HG03442 (cell line): Measurements from ENCODE around the gene BCL7A.
A peak's percentile ranks its signal among the peaks of the same experiment; 100 is the strongest.

ENCODE experiments used
- ATAC-seq: cut with Tn5 transposase; IDR thresholded peaks from one replicate; pipeline ENCODE4 v1.9.1; 2021; ENCODE audit warnings: mild to moderate bottlenecking, moderate library complexity; ENCODE audit not compliant: unreplicated experiment

BCL7A gene

DNA sequence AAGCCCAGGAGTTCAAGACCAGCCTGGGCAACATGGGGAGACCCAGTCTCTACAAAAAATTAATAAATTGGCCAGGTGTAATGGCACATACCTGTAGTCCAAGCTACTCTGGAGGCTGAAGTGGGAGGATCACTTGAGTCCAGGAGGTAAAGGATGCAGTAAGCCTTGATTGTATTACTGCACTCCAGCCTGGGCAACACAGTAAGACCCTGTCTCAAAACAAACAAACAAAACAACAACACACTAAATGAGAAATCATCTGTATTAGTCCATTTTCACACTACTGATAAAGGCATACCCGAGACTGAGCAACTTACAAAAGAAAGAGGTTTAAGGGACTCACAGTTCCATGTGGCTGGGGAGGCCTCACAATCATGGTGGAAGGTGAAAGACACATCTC is 52.1 kb downstream of the BCL7A start:
- no peak for ATAC-seq

DNA sequence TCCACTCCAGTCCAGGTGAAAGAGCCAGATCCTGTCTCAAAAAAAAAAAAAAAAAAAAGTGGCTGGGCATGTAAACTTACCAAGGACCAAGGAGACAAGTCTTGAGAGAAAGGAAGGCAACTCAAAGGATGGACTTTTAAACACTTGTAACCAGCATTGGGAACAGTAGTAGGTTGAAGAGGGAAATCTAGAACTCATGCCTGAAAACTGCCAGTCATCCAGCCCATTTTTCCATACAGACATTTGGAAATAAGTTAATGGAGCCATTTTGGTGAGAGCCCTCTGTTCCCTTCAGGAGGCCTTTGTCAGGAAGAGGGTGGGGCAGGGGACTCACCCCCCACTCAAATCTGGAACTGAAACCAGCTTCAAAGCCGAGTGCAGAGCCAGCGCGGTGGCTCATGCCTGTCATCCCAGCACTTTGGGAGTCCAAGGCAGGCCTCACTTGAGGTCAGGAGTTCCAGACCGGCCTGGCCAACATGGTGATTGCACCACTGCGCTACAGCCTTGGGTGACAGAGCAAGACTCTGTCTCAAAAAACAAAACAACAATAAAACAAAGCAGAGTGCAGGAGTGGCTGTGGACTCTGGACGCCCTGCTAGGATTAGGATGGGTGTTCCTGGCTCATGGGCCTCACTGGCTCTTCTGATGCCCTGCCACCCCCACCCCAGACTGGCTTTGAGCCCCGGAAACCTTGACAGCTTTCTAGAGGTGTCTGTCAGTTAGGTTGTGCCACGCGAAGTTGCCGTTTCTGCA is 55.2 kb downstream of the BCL7A start:
- ATAC-seq = no peak

DNA sequence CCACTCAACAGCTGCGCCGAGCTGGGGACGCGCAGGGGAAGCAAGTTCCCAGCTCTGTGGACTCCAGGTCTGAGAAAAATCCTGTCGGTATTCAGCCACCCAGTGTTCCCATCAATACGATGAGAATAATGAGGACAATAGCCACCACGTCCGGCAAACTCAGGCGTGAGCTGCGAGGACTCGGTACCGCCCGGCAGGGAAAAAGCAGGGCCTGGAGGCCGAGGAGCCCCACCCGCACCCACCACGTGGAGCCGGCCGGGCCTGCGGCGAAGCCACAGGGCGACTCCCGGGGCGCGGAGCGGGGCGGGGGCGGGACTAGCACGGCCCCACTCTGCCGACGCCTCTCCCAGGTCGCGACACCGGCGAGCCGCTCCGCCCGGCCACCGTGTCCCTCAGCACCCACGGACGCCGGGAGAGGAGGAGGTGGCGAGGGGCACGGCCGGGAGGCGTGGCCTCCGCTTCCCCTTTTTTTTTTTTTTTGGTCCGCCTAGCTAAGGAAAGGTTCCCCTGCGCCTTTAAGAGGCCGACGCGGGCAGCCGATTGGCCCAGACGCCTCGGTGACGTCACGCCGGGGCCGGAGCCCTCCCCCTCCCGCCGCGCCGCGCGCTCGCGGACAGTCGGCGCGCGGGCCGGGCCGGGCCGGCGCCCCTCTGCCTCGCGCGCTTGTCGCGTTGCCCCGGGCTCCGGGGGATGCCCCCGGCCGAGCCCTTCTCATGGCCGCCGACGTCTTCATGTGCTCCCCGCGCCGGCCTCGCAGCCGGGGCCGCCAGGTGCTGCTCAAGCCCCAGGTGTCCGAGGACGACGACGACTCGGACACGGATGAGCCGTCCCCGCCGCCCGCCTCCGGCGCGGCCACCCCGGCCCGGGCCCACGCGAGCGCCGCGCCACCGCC is 56.7 kb downstream of the BCL7A start, which contains the start of gene MLXIP:
TSS of gene MLXIP (plus strand) at position 616 of the 892 bp plus-strand sequence. CDS start at position 714, 98 bp downstream.
- peak; percentile 81 for ATAC-seq

DNA sequence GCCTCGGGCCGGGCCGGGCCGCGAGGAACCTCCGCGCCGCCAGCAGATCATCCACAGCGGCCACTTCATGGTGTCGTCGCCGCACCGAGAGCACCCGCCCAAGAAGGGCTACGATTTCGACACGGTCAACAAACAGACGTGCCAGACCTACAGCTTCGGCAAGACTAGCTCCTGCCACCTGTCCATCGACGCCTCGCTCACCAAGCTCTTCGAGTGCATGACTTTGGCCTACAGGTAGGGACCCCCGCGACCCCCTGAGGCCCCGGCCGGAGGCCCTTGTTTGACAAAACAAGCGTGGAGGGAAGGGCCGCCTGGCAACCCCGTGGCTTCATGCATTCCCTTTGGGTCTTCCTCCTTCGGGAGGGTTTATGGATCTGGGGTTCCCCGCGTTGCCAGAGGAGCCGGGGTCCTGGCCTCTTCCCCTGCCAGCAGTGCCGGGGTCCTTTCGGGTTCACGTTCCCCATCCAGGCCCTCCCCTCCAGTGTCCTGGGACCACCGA is 57.4 kb downstream of the BCL7A start:
- peak; percentile 2 for ATAC-seq

DNA sequence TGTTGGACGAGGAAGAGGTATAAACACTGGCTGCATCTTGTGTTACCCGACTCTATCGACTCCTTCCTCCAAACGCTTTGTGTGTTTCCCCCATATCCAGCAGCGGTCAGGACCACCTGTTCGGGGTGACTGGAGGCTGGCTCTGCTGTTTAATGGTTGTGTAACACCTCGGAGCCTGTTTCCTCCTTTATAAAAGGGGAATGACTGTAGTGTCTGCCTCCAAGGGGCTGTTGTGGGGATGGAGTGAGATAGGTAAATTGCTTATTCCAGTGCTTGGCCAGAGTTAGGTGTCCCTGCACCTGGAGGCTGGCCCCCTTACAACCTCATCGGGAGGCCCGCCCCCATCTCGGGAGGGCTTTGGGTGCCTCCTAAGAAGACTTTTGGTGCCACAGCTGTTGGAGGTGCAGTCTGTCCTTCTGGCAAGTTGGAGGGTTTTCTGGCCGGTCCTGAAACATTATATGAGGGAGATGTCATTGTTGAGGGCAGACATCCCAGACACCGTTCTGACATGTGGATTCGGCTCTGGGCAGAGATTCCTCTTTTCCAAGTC is 57.9 kb downstream of the BCL7A start:
- ATAC-seq = no peak

DNA sequence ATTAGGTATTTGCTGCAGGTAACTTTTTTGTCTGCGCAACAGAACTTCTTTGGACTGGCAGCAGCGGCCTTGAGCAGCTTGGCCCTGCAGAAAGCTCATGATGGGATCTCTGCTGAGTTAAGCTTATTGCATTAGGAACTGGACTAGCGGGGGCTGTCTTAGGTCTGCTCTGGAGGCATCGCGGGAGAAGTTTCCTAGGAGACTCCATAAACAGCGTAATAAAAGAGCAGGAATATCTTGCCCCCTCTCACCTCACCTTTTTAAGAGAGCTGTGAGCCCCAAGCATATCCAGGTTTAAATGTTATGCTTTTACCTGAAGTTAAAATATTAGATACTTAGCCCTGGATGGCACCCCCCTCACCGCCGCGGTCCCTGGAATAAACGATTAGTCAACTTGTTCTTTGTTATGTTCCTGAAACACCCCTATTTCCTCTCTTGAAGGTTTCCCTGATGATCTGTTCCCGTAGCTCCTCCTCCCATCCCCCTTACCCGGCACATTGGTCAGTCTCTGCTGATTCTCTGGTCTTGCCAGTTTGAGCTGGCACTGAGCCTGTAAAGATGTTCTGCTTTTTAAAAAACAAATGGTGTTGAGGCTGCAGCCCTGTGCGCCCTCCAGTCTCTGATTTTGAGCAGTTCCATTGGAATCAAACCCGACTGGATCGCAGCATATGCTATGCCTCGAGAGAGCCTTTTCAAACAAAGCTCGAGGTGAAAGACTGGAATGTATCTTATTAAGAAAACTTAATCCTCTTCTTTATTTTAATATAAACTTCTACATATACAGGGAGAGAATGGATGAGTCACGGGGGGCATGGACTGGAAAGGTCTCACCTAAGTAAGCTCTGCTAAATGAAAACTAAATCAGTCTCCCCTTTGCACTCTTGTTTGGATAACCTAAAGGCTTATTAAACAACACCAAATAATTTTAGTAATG is 58.7 kb downstream of the BCL7A start:
- ATAC-seq = no peak

DNA sequence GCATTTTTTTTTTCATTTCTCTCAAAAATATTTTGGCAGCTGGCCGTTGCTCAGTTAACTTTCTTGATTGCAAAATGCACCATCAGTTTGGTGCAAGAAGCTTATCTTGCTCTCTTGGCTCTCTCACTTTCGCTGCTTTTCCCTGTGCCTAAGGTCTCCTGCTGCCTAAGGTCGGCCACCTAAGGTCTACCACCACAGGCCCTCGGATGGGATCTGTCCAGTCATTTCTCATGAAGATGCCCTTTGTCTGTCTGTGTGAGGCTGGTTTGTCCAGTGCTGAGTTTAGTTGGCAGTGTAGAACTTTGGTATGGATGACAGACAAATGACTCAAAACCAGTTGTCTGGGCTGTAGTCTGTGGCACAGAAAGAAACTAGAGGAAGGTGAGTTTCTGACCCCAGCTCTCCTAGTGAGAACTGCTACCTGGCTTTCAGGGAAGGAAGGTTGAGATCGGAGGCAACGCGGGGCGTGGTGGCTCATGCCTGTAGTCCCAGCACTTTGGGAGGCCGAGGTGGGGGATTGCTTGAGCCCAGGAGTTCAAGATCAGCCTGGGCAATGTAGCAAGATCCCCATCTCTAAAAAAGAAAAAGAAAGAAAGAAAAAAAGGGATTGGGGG is 59.5 kb downstream of the BCL7A start:
- no peak for ATAC-seq

DNA sequence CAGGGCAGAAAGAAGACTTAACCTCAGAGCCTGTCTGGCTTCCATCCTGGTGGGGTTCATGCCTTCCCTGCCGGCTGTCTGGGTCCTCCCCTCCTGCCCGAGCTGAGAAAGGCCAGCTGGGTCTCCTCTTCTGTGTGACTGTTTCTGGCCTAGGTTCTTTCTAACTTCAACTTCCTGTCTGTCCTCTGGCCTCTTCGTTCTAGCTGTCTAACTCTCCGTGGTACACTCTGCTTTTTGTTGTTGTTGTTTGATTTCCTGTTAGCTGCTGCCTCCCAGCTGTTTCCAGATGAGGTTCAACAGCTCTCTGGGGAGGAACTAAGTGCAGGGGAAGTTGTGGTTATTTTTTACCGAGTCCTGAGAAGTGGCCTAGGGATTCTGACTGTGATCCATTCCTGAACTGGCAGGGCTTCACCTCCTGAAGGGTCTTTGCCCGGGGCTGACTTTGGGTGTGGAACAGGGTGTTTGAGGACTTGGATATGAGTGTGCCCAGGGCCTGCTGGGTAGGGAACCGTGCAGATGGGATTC is 60.1 kb downstream of the BCL7A start:
- no peak for ATAC-seq

DNA sequence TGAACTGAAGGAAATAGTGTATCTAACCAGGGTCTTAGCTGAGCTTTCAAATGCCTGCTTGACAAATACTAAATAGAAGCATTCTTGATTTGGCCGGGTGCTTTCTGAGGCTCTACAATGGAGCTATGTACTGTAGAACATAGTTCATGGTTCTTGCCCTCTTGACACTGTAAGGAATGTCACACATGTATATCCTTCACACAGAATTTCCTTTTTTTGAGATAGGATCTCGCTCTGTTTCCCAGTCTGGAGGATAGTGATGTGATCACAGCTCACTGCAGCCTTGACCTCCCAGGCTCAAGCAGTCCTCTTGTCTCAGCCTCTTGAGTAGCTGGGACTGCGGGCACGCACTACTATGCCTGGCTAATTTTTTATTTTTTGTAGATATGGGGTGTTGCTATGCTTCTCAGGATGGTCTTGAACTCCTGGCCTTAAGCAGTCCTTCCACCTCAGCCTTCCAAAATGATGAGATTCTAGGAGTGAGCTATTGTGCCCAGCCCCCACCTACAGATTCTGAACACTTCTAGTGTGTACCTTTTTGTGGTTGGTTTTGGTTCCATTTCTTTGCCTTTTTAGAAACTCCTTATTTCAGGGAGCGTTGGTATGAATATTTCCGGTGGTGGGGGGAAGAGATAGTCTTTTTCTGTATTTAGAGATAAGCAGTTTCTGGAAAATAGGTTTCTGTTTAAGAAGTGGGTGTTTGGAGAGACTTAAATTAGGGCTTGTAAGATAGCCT is 61.1 kb downstream of the BCL7A start:
- ATAC-seq = no peak

DNA sequence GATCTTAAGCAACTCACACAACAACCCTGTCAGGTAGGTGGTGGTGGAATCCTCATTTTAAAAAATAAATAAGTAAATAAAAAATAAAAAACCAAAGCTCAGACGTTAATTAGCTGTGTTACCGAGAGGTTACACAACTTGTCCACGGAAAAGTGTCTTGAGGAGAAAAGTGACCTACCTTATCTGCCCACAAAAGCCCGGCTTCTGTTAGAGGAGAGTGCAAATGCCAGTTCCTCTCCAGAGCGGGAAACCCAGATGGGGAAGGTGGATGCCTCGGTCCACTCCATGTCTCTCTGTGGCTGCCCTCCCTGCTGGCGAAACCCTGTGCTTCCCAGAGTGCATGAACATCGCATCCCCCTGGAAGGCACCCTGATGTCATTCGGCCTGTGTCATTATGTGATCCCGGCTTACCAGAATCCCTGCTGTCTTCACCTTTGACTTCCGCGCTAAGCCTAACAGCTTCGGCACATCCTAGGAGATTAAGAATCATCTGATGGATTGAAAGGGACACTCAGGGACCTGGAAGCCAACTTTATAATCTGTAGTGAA is 63.2 kb downstream of the BCL7A start:
- no peak for ATAC-seq

DNA sequence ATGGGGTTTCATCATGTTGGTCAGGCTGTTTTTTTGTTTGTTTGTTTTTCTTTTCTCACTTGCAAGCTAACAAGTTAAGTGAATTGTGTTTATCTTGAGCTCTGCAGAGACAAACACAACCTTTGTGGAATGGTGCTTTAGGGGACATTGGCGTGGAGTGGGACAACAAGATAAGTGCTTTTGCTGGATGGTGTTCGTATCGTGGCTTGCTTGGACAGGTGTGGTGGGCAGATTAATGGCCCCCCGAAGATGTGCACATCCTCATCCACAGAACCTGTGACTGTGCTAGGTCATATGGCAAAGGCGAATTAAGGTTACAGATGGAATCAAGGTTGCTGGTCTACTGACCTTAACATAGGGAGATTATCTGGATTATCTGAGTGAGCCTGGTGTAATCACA is 63.9 kb downstream of the BCL7A start:
- ATAC-seq = no peak

DNA sequence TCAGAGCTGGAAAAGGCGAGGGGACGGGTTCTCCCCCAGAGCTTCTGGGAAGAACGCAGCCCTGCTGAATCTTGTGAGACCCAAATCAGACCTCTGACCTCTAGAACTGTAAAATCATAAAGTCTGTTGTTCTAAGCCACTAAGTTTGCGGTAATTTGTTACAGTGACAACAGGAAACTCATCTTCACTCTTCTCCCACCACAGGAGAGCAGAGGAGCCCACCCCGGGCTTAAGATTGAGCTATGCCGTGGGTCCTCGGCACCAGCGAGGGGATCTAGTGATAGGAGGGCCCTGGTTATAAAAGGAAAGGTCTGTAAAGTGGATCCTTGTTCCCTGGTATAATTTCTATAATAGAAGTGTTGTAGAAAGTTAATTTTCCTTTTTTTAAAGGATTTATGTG is 64.4 kb downstream of the BCL7A start:
- no peak for ATAC-seq

DNA sequence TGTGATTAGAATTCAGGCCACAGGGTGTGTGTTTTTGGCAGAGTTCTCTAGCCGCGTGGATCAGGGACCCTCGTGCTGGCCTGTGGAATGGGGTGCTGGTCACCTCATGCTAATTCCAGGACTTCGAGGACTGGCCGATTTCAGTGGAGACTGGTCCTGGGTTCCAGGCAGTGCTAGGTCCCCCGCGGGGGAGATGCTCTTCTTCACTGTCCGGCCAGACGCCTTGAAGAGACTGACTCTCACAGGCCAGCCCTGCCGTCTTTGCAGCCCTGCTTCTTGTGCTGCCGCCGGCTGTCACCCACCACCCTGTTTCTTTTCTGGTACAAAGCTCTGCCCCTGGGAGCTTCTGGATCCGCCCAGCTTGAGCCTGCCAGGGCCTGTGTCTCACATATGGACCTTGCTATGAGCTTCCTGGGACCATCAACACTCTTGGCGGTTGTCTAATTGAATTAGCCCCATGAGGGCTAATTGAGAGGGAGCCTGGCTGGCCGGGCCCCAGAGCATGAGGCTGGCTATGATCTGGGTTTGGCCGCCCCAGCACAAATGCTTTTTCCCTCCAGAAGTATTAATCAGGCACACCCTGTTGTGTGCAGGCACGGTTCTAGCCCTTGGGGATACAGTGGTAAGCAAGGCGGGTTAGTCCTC is 65.1 kb downstream of the BCL7A start:
- ATAC-seq = no peak

DNA sequence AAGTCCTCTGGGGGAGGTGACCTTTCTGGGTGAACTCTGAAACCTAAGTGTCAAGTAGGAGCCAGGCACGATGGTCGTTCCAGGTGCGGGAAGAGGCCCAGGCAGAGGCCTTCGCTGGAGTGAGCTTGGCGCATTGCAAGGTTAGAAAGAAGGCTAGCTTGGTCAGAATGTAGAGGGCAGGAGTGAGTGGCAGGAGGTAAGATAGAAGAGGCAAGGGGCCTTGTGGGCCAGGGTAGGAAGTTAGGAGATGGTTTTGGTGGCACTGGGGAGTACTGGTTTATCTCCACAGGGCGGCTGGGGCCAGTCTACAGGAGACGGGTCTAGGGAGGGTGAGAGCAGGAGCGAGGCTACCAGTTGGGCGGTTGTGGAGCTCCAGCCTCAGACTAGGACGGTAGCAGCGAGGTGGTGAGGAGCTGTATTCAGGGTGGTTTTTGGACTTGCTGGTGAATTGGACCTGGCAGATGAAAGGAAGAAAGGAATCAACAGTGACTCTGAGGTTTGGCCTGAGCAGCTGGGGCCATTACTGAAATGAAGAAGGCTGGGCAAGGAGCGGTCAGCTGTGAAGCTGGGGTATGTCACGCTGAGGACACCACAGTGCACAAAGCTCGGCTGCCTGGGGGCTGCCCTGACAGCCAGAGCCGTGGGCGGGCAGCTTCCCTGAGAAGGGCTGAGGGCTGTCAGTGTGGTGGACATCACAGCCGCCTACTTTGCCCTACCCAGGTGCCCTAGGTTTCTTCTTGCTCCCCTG is 65.9 kb downstream of the BCL7A start:
- no peak for ATAC-seq

DNA sequence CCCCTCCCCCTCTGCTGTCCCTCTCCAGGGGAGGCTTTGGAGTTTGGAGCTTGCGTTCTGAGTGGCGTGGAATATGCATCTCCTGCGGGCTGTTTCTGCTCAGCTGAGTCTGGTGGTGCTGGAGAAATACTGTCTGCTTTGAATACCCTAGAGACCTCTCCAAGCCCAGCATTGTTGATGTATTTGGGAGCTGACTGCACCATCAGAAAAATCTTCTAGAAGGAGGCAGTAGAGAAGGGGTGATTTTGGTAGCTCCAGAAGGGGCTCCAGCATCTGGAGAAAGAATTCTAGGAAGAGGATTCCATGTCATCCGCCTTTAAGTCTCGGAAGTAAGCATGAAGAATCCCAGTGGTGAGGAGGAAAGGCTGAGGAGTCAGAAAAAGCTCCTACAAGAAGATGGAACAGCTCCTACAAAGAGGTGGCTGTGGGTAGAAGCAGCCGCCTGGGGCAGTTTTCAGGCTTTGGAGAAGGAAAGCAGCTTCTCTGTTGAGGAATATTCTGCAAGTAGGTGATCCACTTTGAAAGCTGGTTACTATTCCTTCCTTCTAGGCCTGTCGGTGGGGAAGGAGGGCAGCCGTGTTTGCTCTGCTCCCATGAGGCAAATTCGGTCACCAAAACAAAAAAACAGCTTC is 66.6 kb downstream of the BCL7A start:
- no peak for ATAC-seq

DNA sequence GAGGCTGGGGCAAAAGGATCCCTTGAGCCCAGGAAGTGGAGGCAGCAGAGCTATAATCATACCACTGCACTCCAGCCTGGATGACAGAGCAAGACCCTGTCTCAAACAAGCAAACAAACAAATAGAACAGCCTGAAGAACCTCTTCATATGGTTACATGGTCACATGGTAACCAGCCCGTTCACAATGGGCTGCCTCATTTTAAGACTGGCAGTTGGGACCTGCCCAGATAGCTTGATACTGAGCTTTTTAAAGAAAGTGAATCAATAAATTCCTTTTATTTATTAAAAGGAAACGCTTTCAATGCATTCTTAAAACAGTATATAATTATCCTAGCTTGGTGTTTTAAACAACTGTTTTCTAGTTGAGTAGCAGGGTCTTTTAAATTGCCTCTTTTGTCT is 67.4 kb downstream of the BCL7A start:
- ATAC-seq = no peak
